Measurements from ENCODE around the gene FMNL2.

The FMNL2 gene

GRCh38 chr2:152588998-152589397 is 254.0 kb downstream of the FMNL2 start:
- no peak for DNase-seq

GRCh38 chr2:152594022-152594766 is 259.2 kb downstream of the FMNL2 start:
- no peak for DNase-seq

- no peak for DNase-seq
Measured at GRCh38 chr2:152594792-152595191, 259.8 kb downstream of the FMNL2 start.

- DNase-seq, result no peak
Measured at GRCh38 chr2:152598975-152599759, 264.2 kb downstream of the FMNL2 start.

GRCh38 chr2:152600051-152600657 is 265.2 kb downstream of the FMNL2 start:
- no peak for DNase-seq

GRCh38 chr2:152600697-152601096 is 265.7 kb downstream of the FMNL2 start:
- no peak for DNase-seq

GRCh38 chr2:152602750-152603149 is 267.8 kb downstream of the FMNL2 start:
- no peak for DNase-seq

GRCh38 chr2:152603166-152603565 is 268.2 kb downstream of the FMNL2 start:
- no peak for DNase-seq

GRCh38 chr2:152606081-152606480 is 271.1 kb downstream of the FMNL2 start:
- no peak for DNase-seq

- no peak for DNase-seq
Measured at GRCh38 chr2:152606941-152607340, 272.0 kb downstream of the FMNL2 start.

- no peak for DNase-seq
Measured at GRCh38 chr2:152607793-152608300, 272.9 kb downstream of the FMNL2 start.

- no peak for DNase-seq
Measured at GRCh38 chr2:152609154-152609553, 274.2 kb downstream of the FMNL2 start.

- no peak for DNase-seq
Measured at GRCh38 chr2:152609699-152610098, 274.7 kb downstream of the FMNL2 start.

GRCh38 chr2:152611458-152612231 is 276.7 kb downstream of the FMNL2 start:
- peak; percentile 0 for DNase-seq

- peak; percentile 1 for DNase-seq
Measured at GRCh38 chr2:152613235-152613634, 278.3 kb downstream of the FMNL2 start.

GRCh38 chr2:152615177-152615576 is 280.2 kb downstream of the FMNL2 start:
- DNase-seq, result no peak

- no peak for DNase-seq
Measured at GRCh38 chr2:152617456-152618192, 282.6 kb downstream of the FMNL2 start.

GRCh38 chr2:152618193-152618564 is 283.2 kb downstream of the FMNL2 start:
- no peak for DNase-seq

GRCh38 chr2:152620208-152620607 is 285.2 kb downstream of the FMNL2 start:
- no peak for DNase-seq

- no peak for DNase-seq
Measured at GRCh38 chr2:152620985-152621384, 286.0 kb downstream of the FMNL2 start.

- DNase-seq, result no peak
Measured at GRCh38 chr2:152622219-152622618, 287.2 kb downstream of the FMNL2 start.

- no peak for DNase-seq
Measured at GRCh38 chr2:152623076-152623740, 288.2 kb downstream of the FMNL2 start.

All from DMS53 (cell line).